GM18520 (cell line): Measurements from ENCODE around the gene SEPTIN14.
"Not testable (repeated sequence)": the region's sequence is repeated elsewhere in the genome, so short reads cannot be mapped to it uniquely, and the experiment has no call there.

Experiments used
- ATAC-seq: cut with Tn5 transposase; IDR thresholded peaks from one replicate; pipeline ENCODE4 v1.9.1; 2021; ENCODE audit not compliant: unreplicated experiment

Gene SEPTIN14

GRCh38 chr7:55785444-55785843, 77.1 kb downstream of the SEPTIN14 start:
- not testable (repeated sequence) for ATAC-seq

DNA sequence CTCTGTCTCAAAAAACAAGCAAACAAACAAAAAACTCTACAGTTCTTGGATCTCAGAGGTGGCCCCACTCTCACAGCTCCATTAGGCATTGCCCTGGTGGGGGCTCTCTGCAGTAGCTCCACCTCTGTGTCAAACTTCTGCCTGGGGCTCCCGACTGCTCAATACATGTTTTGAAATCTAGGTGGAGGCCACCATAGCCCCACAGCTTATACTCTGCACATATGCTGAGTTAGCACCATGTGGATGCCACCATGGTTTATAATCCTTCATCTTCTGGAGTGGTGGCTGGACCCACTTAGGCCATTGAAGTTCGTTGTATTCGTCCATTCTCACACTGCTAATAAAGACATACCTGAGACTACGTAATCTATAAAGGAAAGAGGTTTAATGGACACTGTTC, 78.4 kb downstream of the SEPTIN14 start:
- no peak for ATAC-seq

GRCh38 chr7:55778631-55779030, 83.9 kb downstream of the SEPTIN14 start:
- no peak for ATAC-seq

GRCh38 chr7:55776196-55776595, 86.4 kb downstream of the SEPTIN14 start:
- ATAC-seq = no peak

DNA sequence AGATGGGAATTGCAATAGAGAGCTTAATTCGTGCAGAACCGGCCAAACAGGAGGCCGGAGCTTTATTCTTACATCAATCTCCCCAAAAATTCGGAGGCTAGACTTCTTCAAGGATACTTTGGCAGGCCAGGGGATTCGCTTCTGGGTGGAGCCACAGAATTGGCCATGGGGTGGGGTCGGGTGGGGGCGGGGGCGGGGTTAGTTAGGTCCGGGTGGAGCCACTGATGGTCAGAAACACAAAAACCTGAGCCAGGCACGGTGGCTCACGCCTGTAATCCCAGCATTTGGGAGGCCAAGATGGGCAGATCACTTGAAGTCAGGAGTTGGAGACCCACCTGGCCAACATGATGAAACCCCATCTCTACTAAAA, 87.5 kb downstream of the SEPTIN14 start:
- ATAC-seq = no peak

GRCh38 chr7:55774327-55775050, 88.1 kb downstream of the SEPTIN14 start:
- no peak for ATAC-seq

- no peak for ATAC-seq
These were observed 91.8 kb downstream of the SEPTIN14 start for GRCh38 chr7:55770778-55771177.

DNA sequence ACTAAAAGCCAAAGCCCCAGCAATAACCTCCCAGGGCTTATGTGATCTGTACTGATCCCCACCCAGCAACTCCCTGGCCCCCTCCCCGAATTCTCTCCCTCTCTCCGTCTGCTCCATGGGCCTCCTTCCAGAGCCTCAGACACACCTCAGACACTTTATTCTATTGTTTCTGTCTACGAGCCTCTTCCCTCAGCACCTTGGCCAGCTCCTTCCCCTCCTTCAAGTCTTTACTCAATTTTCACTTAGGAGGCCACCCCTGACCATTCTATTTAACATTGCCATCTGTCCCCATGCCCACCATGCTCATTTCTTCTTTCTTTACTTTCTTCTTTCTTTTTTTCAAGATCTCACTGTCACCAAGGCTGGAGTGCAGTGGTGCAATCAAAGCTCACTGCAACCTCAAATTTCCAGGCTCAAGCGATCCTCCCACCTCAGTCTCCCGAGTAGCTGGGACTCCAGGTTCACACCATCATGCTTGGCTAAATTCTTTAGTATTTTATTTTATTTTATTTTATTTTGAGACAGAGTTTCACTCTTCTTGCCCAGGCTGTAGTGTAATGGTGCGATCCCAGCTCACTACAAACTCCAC, 109.2 kb downstream of the SEPTIN14 start:
- ATAC-seq = not testable (repeated sequence)

DNA sequence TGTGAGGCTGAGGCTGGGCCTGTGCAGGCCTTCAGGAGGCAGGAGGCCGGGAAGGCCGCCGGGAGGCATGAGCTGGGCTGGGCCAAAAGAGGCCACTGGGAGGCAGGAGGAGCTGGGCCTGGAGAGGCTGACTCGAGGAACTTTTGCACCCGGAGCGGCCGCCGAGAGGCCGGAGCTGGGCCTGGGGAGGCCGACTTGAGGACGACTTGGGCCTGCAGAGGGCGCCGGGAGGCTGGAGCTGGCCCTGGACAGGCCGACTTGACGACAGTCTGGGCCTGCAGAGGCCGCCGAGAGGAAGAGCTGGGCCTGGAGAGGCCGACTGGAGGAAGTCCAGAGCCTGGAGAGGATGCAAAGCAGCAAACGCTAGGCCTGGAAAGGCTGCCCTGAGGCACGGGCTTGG, 117.8 kb downstream of the SEPTIN14 start:
- not testable (repeated sequence) for ATAC-seq
